NCI-H1436 treated with DMSO at 0.1 percent for 48 hours (cell line): ENCODE results near the gene MCEE.

Experiments used
- DNase-seq: peaks from one replicate; lab custom pipeline; 2025; lab: John Stamatoyannopoulos, UW

The MCEE gene

DNA sequence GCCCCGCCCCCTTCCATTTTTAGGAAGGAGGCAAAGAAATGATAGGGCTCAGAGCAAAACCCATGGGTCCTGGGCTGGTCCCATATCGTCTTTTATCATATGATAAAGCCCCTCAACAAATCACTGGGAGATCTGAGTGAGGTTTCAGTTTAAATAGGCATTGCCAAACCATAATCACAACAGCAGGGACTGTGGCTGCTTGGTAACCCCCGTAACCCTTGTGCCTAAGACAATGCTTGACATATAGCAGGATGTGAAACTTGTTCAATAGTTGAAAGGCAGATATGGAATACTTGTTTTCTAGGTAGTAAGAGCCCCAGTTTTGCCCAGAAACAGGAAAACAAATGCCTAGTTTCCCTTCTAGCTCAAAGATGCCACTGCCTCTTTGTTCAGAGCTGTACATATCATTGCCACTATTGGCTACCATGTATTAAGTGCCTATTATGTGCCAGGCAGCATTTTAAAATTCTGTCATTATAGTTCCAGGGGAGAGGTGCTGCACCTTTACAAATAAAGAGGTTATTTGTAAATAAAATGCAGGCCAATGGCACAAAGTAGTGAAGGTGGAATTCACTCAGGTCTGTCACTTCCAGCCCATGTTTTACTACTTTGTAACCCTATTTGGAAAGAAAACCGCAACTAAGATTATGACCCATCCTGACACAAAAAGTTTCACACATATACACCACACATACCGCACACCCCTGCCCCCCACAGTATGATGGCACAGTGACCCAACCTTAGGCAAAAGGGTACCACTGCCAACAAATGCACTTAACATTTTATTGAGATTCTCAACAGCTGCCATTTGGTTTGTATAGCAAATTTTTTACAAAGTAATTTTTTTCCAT is 47.4 kb downstream of the MCEE start:
- no peak for DNase-seq

- DNase-seq = no peak
Measured at GRCh38 chr2:71078624-71079023, 51.4 kb downstream of the MCEE start.

DNA sequence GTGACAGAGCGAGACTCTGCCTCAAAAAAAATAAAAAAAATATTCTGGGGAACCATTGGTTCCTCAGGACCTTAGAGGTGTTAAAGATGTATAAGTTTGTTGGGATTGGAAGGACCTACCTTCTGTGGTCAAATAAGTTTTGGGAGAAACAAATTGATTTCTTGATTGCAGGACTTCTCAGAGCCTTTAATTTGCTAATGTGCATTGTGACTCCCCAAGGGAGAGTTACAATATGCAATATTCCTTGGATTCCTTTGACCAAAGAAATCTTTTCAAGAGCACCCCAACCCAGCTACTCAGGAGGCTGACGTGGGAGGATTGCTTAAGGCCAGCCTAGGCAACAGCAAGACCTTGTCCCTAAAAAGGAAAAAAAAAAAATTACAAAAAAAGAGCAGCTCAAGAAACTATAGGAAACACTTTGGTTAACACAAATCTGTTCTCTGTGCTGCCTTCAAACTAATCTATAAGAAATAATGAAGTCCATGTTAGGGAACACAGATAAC is 55.1 kb downstream of the MCEE start:
- DNase-seq = no peak

- no peak for DNase-seq
Measured at GRCh38 chr2:71073475-71073874, 56.6 kb downstream of the MCEE start.

DNA sequence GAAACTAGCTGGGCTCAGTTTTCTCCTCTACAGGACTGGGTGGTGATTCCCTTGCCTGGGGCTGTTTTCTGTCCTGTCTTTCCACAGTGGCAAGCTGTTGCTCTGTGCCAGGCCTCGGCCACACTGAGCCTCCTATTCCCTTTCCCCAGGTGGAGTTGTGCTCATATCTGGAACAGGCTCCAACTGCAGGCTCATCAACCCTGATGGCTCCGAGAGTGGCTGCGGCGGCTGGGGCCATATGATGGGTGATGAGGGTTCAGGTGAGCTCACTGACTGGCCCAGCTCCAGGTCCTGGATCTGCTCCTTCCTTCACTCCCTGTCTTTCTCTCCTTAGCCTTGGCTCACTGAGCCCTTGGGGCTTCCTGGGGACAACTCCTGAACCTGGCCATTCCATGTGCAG is 57.5 kb downstream of the MCEE start:
- DNase-seq = no peak

GRCh38 chr2:71071681-71072398 is 58.2 kb downstream of the MCEE start:
- DNase-seq = no peak

- no peak for DNase-seq
Measured at GRCh38 chr2:71070294-71071093, 59.5 kb downstream of the MCEE start.

DNA sequence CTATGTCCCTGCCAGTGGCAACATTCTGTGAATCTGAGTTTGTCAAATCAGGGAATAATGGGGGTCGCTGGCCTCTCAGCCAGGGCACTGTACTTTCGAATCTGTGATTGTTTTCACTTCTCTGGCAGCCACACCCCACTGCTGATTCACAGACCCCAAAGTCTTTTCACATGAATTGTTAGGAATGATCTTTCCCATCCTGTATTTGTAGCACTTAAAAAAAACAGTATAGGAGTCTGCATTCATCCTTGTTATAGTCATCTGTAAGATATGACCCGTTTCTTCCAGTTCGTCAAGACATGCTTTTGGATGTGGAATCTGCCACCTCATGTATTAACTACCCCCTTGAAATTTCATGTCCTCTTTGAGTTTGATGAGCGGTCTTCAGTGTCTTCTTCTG is 60.7 kb downstream of the MCEE start:
- no peak for DNase-seq

DNA sequence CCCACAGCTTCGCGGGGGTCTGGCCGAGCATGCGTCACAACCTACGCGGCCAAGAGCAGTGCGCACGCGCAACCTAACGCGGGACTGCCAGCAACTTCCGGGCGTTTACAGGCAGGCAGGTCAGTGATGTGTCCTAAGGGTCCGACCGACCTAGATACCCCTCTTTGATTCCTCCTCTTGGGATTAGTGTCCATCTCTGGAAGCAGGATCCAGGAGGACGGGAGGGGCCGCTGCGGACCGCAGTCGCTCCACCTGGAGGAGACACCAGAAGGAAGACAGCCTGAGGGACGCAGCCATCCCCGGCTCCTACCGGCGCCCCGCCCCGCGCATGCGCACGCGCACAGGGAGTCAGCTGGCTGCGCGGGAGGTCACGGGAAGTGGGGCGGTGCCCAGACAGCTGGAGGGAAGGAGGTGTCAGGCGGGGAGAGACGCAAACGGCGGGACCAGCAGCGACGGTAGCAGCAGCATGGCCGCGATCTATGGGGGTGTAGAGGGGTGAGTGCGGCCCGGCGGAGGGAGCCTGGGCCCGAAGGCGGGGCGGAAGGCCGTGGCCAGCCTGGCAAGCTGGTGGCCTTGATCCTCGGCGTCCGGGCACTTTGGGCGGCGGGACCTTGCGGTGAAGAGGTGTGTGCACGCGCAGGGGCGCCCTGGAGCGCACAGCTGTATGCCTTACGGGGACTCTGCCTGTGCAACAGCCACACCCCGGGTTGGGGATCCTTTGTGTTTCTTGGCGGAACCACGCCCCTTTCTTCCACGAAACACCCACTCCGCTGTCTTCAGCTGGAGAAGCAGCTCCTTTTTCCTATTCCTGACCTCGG is 61.6 kb downstream of the MCEE start, which contains the start of gene NAGK:
TSS of gene NAGK (plus strand) at position 431 of the 818 bp plus-strand sequence. CDS start at position 467, 36 bp downstream.
- DNase-seq = peak; percentile 77

- DNase-seq = no peak
Measured at GRCh38 chr2:71067567-71068217, 62.3 kb downstream of the MCEE start.

- no peak for DNase-seq
Measured at GRCh38 chr2:71066856-71067255, 63.2 kb downstream of the MCEE start.

DNA sequence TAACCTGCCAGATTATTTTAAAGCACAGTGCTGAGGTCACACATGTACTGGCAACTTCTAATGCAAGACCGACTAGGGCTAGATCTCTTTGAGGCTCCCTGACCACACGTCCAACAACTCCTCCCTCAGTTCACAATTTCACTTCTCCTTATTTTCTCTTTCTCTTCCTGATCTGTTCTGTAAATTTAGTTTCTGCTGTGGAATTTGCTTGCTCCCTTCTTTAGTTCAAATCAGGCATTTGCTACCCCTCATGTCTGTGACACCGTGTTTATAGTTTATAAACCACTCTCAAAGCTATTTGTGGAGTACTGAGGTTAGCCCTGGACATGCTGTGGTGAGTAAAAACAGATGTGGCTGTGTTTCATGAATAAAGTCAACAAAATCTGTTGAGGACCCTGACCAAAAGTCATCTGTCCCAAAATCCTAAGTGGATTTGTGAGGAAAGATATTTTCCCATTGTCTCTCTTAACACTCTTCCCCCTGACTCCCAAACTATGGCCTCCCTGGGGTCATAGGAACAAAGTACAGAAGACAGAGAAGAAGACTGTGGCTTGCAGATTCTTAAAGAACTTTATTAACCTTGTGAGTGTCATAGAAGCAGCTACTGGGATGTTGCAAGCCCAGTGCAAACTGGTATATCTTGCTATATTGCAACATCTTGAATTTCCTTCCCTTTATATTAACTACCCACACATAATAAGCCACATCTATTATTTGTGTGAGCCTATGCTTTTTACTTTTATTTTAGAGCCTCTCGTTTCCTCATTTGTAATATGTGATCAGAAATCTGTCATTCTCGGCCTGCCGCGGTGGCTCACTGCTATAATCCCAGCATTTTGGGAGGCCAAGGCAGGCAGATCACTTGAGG is 65.0 kb downstream of the MCEE start:
- no peak for DNase-seq

DNA sequence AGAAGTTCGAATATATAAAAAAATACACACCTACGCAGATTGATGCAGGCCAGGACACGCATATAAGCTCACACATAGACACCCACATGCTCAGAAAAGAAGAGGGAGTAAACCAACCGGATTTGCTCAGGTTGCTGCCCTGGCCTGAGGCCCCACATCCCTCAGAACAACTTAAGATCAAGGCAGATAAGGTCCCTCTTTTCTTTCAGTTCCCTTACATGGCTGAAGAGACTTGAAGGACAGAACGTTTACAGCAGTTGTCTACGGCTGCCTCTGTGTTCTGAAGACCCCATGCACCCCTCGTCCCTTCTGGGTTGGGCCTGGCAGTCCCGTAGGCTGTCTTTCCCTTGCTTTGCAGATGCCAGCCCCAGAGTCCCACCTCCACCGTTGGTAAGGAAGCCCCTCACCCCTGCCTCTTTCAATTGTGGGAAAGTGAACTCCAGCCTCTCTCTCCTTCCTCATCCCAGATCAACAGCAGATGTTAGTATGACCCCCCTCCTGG is 65.9 kb downstream of the MCEE start:
- no peak for DNase-seq

DNA sequence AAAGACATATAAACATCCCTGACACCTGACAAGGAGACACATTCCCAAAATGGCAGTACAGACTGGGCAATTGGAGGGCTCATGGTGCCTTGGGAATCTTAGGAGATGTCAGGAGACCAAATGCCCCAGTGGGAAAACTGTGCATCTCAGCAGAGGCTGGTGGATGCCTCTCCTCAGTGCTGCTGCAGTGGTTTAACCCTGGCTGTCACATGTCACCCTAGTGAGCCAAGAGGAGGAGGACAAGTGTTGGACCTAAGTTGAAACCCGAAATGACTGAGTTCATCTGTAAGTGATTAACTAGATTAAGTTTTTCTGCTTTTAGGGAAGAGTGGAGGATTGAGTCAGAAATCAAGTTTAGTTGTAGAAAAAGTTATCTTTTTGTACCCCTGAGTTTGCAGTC is 66.8 kb downstream of the MCEE start:
- DNase-seq = no peak

- no peak for DNase-seq
Measured at GRCh38 chr2:71060871-71061270, 69.2 kb downstream of the MCEE start.

DNA sequence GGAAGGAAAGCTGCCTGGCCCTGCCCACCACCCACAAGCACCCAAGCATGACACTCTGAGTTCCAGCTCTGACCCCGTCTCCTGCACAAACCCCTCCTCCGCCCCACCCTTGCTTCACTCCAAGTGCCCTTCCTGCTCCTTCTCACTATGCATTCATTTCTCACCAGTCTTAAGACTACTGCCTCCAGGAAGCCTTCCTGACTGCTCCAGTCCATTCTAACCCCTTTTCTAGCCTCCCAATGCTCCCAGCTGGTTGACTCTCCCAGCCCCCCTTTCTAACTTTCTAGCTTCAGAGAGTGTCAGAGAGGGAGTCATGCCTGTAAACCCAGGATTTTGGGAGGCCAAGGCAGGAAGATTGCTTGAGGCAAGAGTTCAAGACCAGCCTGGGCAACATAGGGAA is 69.8 kb downstream of the MCEE start:
- DNase-seq = no peak
